GM12864 (cell line): ENCODE measurements around the gene MARK3.

Experiments used
- DNase-seq: peaks from one replicate; pipeline ENCODE4 v3.0.0-alpha.2; 2011; ENCODE audit warnings: low read depth
- H3K4me3 ChIP-seq: 2 replicates; pipeline ENCODE4 v1.5.1; 2011; ENCODE audit warnings: mild to moderate bottlenecking, low read depth, low read length, control low read depth
- TF ChIP-seq, protein P1 (sequence below): IDR thresholded peaks from 2 replicates; pipeline ENCODE4 v1.5.1; 2011; ENCODE audit warnings: low read depth, mild to moderate bottlenecking, moderate library complexity, low read length, control low read depth, inconsistent platforms; ENCODE audit errors: missing control alignments

Gene MARK3

DNA sequence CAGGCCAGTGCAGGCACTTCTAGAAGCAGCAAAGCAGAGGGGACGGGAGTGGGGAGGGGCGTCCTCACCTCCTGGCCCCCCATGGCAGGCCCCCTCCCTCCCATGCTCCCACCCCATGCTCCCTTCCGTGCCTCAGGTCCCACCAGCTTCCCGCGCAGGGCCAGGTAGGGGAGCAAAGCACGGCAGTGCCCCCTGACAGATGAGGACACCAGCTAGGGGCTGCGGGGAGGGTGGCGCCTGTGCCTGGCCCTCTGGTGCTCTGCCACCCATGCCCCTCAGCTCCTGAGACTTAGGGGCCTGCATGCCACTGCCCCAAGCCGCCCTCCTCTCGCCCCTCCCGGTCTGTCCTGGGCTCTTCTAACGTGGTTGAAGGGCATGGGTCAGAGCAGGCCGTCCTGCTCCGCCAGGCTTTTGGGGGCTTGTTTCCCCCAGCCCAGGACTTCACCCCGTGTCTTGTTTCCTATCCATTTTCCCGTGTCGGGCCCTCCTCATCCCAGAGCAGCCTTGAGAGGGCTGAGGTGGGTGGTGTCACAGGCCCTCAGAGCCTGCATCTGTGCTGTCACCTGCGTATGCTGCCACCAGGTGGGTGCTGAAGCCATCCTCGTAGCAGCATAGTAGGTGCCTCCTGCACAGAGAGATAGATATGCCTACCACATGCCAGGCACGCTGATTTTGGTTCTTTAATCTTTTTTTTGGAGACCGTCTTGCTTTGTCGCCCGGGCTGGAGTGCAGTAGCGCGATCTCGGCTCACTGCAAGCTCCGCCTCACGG, 154.0 kb downstream of the MARK3 start:
- H3K4me3 ChIP-seq, result no peak overlapping the region
- TF ChIP-seq, protein P1, sequence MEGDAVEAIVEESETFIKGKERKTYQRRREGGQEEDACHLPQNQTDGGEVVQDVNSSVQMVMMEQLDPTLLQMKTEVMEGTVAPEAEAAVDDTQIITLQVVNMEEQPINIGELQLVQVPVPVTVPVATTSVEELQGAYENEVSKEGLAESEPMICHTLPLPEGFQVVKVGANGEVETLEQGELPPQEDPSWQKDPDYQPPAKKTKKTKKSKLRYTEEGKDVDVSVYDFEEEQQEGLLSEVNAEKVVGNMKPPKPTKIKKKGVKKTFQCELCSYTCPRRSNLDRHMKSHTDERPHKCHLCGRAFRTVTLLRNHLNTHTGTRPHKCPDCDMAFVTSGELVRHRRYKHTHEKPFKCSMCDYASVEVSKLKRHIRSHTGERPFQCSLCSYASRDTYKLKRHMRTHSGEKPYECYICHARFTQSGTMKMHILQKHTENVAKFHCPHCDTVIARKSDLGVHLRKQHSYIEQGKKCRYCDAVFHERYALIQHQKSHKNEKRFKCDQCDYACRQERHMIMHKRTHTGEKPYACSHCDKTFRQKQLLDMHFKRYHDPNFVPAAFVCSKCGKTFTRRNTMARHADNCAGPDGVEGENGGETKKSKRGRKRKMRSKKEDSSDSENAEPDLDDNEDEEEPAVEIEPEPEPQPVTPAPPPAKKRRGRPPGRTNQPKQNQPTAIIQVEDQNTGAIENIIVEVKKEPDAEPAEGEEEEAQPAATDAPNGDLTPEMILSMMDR, result no peak
- no peak for DNase-seq

DNA sequence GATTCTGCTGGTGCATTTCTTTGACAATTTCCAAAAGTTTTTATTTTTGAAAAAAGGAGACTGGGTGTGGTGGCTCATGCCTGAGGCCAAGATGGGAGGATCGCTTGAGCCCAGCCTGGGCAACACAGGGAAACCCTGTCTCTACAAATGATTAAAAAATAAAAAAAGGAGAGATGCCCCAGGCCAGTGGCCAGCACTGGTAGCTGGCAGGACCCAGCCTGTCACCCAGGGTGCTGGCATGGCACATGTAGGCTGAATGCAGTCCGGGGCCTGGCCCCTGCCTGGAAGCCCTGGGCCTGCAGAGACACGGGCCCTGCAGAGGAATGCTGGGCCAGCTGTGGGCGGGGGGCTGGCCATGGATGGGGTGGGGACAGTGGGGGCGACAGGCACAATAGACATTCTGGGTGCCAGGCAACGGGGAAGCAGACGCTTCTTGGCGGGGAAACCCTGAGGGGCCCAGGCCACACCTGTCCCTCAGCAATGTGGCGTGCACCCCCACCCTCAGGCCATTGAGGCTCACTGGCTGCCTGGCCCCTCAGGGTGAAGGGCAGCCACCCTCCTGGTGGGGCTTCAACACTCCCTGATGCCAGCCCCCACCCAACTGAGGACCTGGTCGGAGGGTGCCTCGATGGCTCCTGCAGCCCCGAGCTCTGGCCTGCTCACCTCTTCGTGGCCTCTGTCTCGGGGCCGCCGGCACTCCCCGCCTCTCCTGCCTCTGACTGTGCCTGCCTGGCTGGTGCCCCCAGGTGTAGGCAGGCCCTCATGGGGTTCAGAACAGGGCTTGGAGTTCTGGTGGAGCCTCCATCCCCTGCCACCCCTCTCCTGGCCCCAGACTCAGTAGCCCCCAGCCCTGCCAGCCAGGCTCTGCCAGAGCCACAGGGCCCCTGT, 155.8 kb downstream of the MARK3 start:
- H3K4me3 ChIP-seq, result no peak overlapping the region
- TF ChIP-seq, protein P1, result no peak
- DNase-seq, result no peak

DNA sequence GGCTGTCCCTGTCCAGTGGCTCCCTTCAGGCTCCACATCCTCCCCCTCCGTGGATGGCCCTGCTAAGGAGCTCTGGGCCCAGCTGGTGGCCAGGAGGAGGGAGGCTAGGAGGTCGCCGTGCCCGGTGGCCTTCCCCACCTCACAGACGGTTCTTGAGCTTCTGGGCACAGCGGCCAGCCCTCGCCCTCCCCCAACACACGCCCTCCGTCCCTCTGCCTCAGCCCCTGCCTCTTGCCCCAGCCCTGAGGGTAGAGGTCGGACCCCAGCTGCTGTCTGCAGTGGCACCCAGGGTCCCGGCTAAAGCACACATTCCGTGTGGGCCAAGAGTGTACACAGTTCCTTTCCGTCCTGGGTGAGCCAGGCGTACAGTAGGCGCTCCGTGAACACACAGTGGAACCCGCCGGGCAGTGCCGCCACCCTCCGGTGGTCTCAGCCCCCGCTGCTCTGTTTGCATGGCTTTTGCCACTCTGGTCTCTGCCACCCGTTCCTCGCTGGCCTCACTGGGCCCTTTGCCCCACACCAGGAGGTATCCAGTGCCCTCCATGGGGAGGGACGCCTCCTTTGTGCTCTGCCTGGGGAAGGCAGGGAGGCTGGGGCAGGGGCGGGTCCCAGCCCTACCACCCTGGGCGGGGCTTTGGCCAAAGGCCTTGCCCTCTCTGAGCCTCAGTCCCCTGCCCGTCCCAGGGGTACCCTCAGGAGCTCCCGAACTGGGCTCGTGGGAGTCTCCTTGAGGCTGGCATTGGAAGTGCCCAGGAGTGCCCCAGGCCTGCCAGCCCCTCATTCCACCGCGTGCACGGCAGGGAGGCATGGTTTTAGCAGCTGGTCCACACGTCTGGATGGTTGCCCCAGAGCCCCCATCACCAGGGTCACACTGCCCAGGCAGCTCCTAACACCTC, 156.7 kb downstream of the MARK3 start:
- no peak overlapping the region for H3K4me3 ChIP-seq
- DNase-seq, result no peak

DNA sequence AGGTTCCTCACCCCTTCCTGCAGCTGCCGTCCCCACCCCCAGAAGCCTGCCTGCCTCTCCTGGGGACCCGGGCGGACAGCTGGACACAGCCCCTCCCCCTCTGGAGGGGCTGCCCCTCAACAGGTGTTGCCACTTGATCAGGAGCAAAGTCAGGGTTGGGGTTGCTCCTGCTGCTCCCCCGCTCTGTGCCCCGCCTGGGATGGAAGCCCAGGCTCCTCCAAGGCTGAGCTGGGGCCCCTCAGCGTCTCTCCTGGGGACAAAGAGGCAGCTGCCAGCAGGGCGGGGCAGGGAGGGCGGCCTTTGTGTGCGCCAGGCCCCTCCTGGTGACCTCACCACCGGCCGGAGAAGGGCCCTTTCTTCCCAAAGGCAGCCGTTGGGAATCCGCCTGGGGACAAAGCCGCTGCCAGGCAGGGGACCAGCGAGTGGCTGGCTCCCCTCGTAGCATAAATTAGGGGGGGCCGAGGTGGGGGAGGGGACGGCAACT, 157.4 kb downstream of the MARK3 start:
- H3K4me3 ChIP-seq, result no peak overlapping the region
- DNase-seq, result no peak
- TF ChIP-seq, protein P1, result no peak

More for the DNA sequence above, 156.7 kb downstream of the MARK3 start:
- TF ChIP-seq, protein P1, result no peak

DNA sequence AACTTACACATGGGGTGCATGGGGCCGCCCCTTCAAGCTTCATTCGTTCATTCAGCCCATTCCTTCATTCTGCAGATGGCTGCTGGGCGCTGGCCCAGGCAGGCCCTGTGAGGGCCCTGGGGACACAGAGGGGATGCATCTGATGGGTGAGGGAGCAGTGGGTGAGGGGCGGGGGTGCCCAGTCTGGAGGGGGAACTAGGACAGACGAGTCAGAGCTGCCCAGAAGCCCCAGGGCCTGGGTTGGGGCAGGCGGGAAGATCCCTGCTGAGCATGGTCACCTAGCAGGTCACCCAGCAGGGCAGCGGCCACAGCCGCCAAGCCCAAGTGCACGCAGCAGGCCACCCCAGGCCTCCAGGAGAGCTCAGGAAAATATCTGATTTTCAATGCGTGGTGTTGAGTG, 157.9 kb downstream of the MARK3 start:
- DNase-seq, result no peak
- TF ChIP-seq, protein P1, result no peak
- H3K4me3 ChIP-seq, result no peak overlapping the region

DNA sequence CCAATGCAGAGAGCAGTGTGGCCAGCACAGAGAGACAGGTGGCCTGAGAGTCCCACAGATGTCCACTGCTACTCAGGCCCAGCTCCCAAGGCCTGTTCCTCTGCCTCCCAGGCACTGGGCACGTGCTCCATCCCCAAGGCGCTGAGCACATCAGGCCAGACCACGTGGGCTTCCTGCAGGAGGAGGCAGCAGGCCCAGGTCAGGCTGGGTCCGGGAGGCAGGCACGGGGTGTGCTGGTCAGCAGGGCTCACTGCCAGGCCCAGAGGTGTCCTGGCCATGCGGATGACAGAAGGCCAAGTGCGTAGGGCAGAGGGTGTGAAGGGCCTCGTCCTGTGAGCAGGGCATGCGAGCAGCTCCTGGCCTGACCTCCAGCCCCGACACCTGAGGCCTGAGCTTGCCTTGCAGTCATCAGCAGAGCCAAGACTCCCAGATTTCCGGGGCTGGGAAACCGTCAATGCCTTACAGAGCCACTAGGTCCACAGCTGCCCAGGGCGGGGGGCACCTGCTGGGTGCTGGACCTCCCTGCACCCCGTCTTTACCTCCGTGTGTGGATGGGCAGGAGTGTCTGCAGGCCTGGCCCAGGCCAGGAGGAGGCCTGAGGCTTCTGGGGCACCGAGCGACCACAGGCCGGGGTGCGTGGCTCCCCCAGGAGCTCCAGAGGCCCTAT, 158.6 kb downstream of the MARK3 start:
- no peak overlapping the region for H3K4me3 ChIP-seq
- DNase-seq, result no peak
- TF ChIP-seq, protein P1, result no peak
